SHP77 (cell line): ENCODE data around the gene ANKFN1.

ENCODE experiments used
- DNase-seq, 2 experiments: peaks; one replicate each; lab custom pipeline; 2025; lab: John Stamatoyannopoulos, UW

The ANKFN1 gene, protein sequence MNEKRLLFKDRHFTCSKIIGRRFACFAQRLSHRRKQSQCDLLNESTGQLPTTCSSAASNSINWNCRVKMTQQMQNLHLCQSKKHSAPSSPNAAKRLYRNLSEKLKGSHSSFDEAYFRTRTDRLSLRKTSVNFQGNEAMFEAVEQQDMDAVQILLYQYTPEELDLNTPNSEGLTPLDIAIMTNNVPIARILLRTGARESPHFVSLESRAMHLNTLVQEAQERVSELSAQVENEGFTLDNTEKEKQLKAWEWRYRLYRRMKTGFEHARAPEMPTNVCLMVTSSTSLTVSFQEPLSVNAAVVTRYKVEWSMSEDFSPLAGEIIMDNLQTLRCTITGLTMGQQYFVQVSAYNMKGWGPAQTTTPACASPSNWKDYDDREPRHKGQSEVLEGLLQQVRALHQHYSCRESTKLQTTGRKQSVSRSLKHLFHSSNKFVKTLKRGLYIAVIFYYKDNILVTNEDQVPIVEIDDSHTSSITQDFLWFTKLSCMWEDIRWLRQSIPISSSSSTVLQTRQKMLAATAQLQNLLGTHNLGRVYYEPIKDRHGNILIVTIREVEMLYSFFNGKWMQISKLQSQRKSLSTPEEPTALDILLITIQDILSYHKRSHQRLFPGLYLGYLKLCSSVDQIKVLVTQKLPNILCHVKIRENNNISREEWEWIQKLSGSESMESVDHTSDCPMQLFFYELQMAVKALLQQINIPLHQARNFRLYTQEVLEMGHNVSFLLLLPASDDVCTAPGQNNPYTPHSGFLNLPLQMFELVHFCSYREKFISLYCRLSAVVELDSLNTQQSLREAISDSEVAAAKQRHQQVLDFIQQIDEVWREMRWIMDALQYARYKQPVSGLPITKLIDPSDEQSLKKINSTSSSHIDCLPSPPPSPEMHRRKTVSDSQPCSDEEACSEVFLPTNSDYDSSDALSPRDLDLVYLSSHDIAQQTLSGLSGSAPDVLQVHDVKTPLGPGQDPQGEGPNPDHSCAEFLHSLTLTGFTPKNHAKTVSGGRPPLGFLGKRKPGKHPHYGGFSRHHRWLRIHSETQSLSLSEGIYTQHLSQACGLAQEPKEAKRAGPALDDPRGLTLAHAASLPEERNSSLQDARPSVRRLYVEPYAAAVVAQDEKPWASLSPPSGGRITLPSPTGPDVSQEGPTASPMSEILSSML

DNA sequence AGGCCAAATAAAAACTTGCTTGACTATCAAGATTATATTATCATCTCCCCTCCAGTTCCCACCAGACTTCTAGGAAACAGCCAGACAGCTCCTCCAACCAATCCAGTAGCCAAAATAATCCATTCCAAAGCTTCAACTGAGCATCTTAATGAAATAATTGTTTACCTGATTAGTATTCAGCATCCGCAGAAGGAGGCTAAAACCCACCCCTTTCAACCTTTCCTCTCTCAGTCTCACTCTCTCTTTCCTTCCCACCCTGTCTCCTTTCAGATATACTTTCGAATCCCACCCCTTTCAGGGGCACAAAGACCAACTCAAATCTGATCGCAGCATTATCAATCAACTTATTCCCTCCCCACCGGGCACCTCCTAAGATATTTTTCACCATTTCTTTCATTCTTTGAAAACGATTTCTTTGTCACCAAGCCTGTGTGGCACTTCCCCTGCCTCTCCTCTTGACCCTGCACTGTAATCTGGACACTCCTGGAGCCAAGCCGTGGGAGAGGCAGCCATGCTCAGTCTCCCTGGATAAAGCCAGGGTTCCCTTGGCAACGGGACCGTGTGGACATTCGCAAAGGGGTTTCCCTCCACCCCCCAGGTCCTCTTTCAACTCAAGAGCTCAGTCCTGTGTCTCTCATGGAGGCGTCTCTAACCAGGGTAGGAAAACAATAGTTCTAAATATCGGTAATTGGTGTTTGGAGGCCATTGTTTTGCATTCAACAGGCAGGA lies at the start of gene ANKFN1:
ANKFN1 (plus strand) TSS at position 602 of the 729 bp plus-strand sequence. CDS start 59,193 bp downstream, outside the sequence.
- no peak for DNase-seq

DNA sequence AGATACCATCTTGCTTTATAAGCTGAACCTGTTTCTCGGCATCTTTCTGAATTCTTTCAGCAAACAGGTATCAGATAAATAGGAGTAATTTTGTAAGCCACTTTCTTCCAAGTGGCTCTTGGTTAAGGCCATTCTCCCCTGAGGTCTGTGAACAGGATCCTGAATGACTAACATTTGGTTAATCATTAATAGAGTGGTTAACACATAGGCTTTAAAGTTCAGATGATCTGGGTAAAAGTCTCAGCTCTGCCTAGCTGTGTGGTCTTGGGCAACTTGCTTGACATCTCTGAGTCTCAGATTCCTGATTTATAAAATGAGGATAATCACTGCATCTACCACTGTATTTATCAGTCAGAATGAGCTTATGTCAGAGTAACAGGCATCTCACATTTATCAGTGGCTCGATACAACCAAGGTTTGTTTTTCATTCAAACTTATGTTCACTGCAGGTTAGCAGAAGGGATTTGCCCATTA lies 44.4 kb upstream of the ANKFN1 start:
- no peak for DNase-seq

DNA sequence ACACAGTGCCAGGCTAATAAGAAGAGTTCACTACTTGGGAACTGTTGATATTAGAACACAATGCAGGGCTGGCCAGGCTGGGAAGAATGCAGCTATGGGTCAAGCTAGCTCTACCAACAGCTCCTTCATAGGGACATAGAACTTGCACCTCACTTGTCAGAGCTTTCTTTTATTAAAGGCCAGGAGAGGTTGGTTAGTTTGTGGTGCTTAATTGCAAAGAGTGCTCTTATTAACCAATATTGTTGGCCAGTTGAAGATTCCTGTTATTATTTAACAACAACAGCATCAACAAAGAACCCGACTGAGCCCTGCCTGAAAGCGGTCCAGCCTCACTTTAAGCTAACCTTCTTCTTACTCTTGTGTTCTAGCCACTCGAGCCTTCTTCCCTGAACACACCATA lies 43.4 kb upstream of the ANKFN1 start:
- no peak for DNase-seq

DNA sequence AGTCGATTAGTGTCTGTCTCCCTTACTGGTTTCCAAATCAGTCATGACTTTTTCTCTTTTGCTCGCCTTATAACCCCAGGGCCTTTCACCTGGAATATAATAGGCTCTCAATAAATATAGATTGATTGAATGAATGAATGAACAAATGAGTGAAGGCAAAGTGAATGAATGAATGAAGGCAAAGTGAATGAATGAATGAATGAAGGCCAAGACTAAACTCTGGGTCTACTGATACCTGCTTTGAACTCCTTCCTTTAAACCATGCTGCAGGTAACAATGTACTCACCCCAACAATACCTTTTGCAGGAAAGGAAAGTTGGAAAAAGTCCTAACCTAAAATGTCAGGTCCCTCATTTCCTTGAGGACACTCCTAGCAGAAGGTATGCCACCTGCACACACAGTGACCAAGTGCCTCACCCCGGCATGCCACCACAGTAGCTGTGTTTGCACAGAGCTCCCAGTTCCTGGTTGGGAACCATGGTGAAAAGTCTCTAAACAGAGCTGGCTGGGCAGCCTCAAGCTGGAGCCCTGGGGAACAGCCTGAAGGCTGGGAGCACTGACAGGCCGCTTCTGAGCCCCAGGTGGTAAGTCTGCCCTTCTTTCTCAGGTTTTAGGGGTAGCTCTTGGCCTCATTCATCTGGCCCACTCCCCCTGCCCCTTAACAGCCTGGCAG lies 42.7 kb upstream of the ANKFN1 start:
- no peak for DNase-seq

DNA sequence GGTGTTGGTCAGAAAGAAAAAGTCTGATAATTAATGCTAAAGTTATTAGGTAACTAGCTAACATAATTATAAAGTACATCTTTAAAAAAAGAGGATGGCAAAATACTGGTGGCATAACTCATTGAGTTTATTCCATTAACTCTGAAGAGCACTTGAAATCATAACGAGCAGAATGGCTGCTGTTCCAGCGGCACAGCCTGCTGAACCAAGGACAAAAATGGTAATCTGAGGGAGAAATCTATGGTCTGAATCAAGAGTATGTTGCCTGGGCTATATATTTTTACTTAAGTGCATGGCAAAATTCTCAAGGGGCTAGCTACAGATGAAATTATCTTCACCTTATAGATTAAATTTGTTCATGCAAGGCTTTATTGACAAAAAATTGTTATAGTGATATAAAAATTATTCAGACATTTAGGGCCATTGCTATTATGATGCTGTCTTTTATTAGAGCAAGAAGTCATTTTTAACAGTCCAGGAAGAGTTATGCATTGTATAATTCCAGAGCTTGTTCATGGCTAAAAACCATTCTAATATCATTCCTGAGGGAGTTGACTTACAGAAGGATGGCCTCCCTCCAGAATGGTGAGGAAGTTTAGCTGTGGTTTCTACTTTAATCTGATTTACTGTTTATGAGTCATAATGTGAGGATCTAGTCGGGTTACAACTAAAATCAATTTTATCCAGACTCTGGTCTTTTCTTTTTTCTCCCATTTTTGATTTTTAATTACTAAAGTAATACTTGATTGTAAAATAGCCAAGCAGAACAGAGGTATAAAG lies 41.4 kb upstream of the ANKFN1 start:
- no peak for DNase-seq

DNA sequence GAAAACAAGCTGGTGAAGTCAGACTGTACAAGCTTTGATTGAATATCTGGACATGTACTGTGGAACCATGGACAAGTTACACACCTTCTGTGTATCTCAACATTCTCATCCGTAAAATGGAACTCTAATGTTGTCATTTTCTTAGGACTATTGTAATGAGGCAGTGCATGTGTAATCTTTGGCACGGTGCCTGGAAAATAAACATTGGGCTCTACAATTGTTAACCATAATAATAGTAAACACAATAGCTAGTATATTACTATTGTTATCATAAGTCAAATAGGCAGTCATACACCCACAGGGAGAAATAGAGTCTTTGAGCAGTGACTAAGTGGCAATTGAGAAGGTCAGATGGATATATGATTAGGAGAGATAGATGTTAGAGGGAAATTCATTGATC lies 39.8 kb upstream of the ANKFN1 start:
- DNase-seq: no peak

DNA sequence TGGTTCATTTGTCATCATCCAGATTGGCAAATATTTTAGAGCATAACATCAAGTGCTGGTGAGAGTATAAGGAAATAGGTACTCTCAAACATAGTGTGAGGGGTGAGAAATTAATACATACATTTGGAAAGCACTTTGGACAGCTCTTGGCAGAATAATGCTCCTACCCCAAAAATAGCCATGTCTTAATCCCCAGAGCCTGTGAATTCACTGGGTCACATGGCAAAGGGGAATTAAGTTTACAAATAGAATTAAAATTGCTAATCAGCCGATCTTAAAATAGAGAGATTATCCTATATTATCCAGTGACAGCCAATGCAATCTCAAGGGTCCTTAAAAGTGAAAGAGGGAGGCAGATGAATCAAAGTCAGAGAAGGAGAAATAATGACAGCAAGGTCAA lies 38.8 kb upstream of the ANKFN1 start:
- DNase-seq: no peak

DNA sequence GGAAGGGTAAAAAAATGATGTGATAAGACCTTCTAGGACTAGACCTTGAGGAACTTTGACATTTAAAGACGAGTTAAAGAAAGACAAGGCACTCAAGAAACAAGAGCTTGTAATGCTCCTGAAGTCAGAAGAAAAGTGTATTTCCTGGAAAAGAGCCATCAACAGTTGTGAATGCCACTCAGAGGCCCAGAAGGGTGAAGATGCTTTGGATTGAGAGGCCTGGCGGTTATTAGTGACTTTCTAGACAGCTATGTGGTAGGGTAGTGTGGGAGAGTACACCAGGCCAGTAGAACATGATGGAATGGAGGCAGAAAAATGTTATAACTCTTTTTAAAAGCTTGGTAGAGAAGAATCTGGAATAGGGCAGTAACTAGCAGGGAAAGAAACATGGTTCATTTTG lies 34.1 kb upstream of the ANKFN1 start:
- DNase-seq: no peak

DNA sequence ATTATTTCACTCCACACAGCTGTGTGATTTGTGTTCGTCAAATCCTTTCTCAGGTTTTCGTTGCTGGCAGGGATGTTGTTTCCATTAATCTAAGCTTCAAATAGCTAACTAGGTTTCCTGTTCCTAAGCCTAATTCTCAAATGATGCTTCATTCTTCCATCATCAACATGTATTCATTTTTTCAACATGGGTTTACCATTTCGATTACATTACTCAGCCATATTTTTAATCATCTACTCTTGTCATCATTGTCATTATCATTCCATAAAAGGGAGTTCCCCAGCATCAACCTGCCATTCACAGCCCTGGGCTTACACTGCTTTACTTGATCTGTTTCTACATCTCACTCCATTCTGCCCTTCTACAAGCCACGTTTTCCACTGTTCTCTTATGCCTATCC lies 33.3 kb upstream of the ANKFN1 start:
- no peak for DNase-seq

DNA sequence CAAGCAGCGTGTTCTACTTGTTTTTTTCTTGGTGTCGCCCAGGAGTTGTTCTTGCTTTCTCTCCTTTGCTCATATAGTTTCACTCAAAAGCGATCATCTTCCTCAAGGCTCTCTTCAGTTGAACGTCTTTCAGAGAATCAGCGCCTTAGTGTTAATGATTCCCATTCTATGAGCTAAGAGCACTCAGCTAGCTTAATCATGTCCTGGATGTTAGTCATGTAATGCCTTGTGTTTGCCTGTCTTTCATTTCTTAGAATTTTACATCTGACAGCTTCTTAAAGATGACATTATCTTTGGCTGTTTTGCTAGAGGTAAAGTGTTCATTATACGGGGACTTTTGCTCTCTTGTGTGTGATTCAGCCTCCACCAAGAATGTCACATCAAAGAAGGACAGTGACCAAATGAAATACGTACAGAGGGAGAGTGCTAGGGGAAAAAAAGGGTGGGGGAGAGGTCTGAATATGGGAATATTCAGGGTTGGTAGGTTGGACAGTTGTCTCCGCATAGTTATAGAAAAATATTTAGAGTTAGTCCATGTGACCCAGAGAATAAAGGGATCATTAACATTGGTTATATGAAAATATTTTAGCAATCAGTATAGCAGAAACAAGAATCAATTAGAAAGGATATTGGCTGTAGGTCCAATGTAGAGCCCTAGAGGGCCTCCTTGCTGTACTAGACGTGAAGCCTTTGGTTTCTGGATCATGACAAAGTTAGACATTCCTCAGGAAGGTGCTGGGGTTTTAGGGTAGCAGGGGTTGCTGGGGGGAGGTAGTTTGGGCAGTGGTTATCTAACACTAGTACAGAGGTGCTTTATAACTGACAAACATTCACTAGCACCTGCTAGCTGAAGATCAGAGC lies 31.9 kb upstream of the ANKFN1 start:
- no peak for DNase-seq

DNA sequence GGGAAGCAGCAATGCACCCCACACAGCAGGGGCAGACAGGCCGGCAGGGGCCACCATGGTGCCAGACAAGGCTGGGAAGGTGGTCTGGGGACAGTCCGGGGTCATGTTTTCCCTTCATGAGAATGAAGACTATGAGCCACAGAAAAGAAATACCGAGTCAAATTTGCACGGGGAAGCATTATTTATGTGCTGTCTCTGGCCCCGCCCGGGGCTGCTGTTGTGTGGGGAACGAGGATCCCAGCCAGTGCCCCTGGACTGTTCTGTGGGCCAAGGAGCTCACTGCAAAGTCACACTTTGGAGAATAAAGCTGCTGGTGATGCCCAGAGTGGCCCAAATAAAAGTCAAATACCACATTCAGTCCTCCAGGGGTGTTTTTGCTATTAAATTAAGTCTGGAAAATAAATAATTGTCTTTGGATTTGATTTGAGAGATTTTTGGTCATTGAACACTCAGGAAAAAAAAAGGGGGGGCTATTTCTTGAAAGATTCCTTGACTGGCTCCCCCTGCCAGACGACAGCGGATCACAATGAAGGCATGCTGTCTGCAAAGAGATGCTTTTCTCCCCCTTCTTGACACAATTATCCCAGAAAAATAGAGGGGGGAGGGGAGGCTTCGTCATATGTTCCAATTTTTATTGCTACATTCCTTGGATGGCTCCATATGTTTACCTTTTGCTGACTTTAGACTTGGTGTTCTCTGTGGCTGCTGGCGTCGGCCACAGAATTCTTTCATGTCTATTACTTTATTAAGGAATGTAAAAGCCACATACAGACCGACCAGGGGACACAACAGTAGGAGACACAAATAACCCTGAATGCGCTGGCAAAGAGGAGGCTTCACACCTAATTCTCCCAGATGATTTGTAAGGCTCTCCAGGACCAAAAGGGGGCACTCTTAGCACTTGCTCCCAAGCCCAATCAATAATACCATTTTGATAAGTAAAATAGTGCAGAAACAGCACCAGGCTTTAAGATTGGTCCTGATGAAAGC lies 27.1 kb upstream of the ANKFN1 start:
- DNase-seq: peak in 1 of 2 experiments; percentile 13

DNA sequence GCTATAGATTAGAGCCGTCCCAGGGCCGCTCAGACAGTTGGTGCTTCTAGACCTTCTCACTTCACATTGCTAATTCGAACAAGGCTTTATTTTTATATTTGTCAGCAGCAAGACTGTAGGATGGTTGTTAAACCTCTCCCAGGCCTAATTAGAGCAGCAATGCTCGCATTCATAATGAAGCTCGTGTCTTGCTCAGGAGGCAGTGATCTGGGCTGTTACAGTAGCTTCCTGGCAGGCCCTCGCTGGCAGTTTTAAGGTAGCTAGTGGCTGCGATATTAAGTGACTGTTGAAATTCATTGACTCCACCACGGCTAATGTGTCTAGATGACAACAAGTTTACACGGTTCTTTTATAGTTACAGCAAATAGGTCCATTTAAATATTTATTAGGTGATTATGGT lies 23.2 kb upstream of the ANKFN1 start:
- DNase-seq: no peak

DNA sequence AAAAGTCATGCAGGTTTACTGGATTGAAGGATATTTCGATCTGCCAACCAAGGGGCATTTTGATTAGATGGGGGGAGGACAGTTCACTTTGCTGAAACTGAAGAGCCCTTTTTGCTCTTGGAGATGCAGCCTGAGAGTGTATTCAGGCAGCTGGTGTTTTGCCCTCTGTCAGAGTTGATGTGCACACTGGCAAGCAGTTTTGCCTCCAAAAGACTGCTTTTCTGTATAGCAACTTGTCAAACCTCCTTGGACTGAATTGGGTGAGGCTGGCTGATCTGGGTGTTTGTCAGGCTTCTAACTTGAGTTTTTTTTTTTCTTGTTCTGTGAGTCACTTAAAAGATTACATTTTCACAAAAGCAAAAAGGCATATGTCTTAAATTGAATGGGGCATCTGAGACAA lies 22.6 kb upstream of the ANKFN1 start:
- no peak for DNase-seq

DNA sequence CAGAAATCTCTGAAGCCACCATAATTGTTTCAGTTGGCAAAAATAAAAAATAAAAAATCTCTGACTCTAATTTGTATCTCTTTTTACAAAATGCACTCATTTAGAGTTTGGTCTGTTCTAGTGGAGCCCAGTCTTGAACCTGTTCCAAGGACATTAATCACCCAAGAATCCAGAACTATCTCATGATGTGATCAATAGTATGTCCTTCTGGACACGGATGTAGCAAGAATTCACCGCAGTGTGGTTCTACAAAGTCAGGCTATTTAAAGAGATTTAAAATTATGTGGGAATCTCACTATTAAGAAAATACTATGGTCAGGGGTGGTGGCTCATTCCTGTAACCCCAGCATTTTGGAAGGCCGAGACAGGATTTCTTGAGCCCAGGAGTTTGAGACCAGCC lies 21.8 kb upstream of the ANKFN1 start:
- DNase-seq: no peak

DNA sequence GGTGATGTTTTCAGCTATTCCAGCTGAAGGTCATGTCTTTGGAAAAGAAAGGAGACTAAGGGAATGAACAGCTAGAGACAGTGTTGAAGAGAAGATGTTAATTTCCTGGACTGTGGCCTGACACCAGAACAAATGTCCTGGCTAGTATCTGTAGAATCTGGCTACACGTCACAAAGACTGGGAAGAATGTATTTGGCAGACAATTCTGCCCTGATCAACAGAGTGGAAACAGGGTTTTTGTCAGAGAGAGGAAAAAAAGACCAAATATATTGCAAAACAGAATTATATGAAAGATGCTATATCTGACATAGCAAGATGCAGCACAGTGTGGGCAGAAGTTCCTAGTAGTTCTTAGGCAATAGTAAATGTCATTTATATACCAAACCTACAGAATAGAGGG lies 17.0 kb upstream of the ANKFN1 start:
- DNase-seq: no peak

DNA sequence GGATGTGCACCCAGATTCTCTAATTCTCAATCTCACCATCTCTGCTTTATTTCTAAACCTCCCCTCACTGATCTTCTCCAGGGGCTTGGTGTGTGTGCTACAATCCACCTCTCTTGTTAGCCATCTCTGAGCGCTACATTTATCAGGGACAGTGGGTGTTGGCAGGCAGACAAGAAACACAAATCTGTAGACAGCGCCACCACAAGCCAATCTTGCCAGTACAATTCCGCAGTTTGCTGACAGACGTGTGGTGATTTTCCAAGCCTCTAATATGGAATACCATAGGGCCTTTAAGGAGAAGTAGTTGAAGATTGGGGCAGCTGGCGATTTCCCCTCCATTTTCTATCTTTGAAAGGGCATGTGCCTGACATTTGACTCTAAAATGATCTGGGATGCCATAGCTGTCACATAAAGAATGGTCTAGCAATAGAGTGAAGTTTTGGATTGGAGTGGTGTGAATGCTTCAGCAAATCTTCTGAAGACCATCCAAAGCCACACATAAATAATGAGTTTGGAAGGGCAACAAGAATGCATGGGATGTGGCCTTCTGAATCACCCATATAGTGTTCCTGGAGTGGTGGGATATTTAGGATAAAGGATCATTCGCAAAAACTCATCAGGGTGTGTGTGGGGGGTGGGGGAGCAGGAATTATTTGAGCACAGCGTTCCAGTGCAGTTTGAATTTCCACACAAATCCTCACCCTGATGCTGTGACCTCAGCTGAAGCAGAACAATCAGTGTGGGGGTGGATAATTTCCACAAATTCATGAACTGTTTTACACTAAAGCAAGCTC lies 12.0 kb upstream of the ANKFN1 start:
- DNase-seq: no peak

DNA sequence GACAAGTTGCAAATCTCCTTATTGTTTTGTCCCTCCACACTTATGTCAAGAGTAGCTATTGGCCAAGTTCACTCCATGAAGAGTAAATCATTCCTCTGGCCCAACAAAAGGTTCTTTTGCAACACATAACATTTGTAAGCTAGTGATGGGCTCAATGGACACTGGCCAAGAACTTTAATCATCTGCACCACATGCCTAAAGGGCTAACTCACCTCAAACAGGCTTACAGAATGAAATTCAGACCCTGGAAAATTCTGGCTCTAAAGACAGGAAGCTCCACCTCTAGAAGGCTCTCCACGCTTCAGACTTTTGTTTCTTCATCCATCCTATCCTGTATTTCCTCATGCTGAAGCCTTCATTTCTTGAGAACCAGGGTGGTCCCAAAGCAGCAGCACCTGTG lies 10.9 kb upstream of the ANKFN1 start:
- no peak for DNase-seq
